Liver (tissue), 9 donors: ENCODE data around the gene GRIK1. TPM values are rescaled to one million over a fixed set of nuclear protein-coding genes. Genes with fewer than 3 reads are reported as not detected.

Experiments
- DNase-seq: peaks from one replicate; pipeline ENCODE4 v3.0.0-alpha.2; 2017; ENCODE audit warnings: low spot score
- H3K27ac ChIP-seq, 2 donors: one replicate each; pipeline ENCODE4 v1.7.0; 2013; ENCODE audit warnings: inconsistent platforms in 2 of 2, low read length in 2 of 2, control low read depth in 1 of 2, low read depth in 1 of 2, mild to moderate bottlenecking in 1 of 2
- H3K27me3 ChIP-seq, 4 donors: one replicate each; pipeline versions ENCODE4 v1.6.1 to v1.7.0; 2013; ENCODE audit warnings: low read length in 3 of 4, inconsistent platforms in 1 of 4, mild to moderate bottlenecking in 1 of 4, moderate library complexity in 1 of 4; ENCODE audit not compliant: control insufficient read depth in 4 of 4, insufficient read depth in 4 of 4
- H3K36me3 ChIP-seq, 4 donors: one replicate each; pipeline versions ENCODE4 v1.6.1 to v1.7.0; 2013; ENCODE audit warnings: low read length in 3 of 4, mild to moderate bottlenecking in 3 of 4, low read depth in 1 of 4, moderate library complexity in 1 of 4; ENCODE audit not compliant: control insufficient read depth in 4 of 4, insufficient read depth in 3 of 4
- H3K4me1 ChIP-seq, 4 donors: one replicate each; pipeline versions ENCODE4 v1.6.1 to v1.7.0; 2013; ENCODE audit warnings: low read length in 3 of 4, mild to moderate bottlenecking in 3 of 4, moderate library complexity in 1 of 4; ENCODE audit not compliant: control insufficient read depth in 4 of 4, insufficient read depth in 4 of 4
- H3K4me3 ChIP-seq, 3 donors: one replicate each; pipeline versions ENCODE4 v1.6.1 to v1.7.0; 2013; ENCODE audit warnings: low read length in 3 of 3, control low read depth in 1 of 3, low read depth in 1 of 3, mild to moderate bottlenecking in 1 of 3
- H3K9ac ChIP-seq, 2 donors: one replicate each; pipeline ENCODE4 v1.7.0; 2013; ENCODE audit warnings: low read length in 2 of 2, mild to moderate bottlenecking in 2 of 2, moderate library complexity in 2 of 2, control low read depth in 1 of 2, low read depth in 1 of 2
- H3K9me3 ChIP-seq, 4 donors: one replicate each; pipeline versions ENCODE4 v1.6.1 to v1.7.0; 2013; ENCODE audit warnings: low read length in 3 of 4; ENCODE audit not compliant: control insufficient read depth in 4 of 4
- EGR1 ChIP-seq, 2 donors: IDR thresholded peaks; 2 replicates each; pipeline ENCODE4 v1.6.1; 2016 to 2018; ENCODE audit warnings: antibody characterized with exemption in 2 of 2, low read depth in 2 of 2
- FOXA1 ChIP-seq: IDR thresholded peaks from 2 replicates; pipeline ENCODE4 v1.6.1; 2016; ENCODE audit warnings: antibody characterized with exemption
- FOXA2 ChIP-seq: IDR thresholded peaks from 2 replicates; pipeline ENCODE4 v1.6.1; 2016; ENCODE audit warnings: antibody characterized with exemption
- GABPA ChIP-seq, 2 donors: IDR thresholded peaks in 1 of 2; conservative IDR thresholded peaks in 1 of 2; 2 replicates each; pipeline ENCODE4 v1.6.1; 2016; ENCODE audit warnings: antibody characterized with exemption in 2 of 2, mild to moderate bottlenecking in 1 of 2, moderate library complexity in 1 of 2
- HNF4A ChIP-seq, 2 donors: conservative IDR thresholded peaks; 2 replicates each; pipeline ENCODE4 v1.6.1; 2016; ENCODE audit warnings: antibody characterized with exemption in 2 of 2, mild to moderate bottlenecking in 2 of 2
- HNF4G ChIP-seq: IDR thresholded peaks from 2 replicates; pipeline ENCODE4 v1.6.1; 2016; ENCODE audit warnings: antibody characterized with exemption
- JUND ChIP-seq, 2 donors: IDR thresholded peaks; 2 replicates each; pipeline ENCODE4 v1.6.1; 2016; ENCODE audit warnings: antibody characterized with exemption in 2 of 2
- NR2F2 ChIP-seq: IDR thresholded peaks from 2 replicates; pipeline ENCODE4 v1.6.1; 2016; ENCODE audit warnings: antibody characterized with exemption
- RAD21 ChIP-seq, 2 donors: IDR thresholded peaks; 2 replicates each; pipeline ENCODE4 v1.6.1; 2016; ENCODE audit warnings: antibody characterized with exemption in 2 of 2, mild to moderate bottlenecking in 2 of 2
- RXRA ChIP-seq, 2 donors: IDR thresholded peaks; 2 replicates each; pipeline ENCODE4 v1.6.1; 2017 to 2018; ENCODE audit warnings: antibody characterized with exemption in 2 of 2, mild to moderate bottlenecking in 1 of 2
- SP1 ChIP-seq: IDR thresholded peaks from 2 replicates; pipeline ENCODE4 v1.6.1; 2018; ENCODE audit warnings: antibody characterized with exemption, mild to moderate bottlenecking
- TAF1 ChIP-seq: conservative IDR thresholded peaks from 2 replicates; pipeline ENCODE4 v1.6.1; 2016; ENCODE audit warnings: antibody characterized with exemption, mild to moderate bottlenecking
- YY1 ChIP-seq: IDR thresholded peaks from 2 replicates; pipeline ENCODE4 v1.6.1; 2016; ENCODE audit warnings: antibody characterized with exemption, mild to moderate bottlenecking
- WGBS: extraction: QIAGEN DNeasy Blood & Tissue Kit; methylation state at CpG from one replicate; pipeline ENCODE4 v1.1.7; 2013; 5-methylcytosine and 5-hydroxymethylcytosine counted together
- polyA plus RNA-seq, 2 donors: library from polyadenylated mRNA; stranded (reverse) in 1 of 2; unstranded in 1 of 2; fragments of 200-250 nt in 1 of 2; fragments of >200 nt in 1 of 2; fragmentation: Nextera tagmentation in 1 of 2; extraction: Ambion mirVana in 1 of 2; gene quantifications; one replicate each; pipeline versions ENCODE4 v1.2.1 to v1.2.3, GENCODE V29; 2013 to 2015
- total RNA-seq, 2 donors: library from RNA; depleted of rRNA; stranded (reverse); fragments of >200 nt; gene quantifications; one replicate each; pipeline ENCODE4 v1.2.3, GENCODE V29; 2014
- TF ChIP-seq, protein P1 (sequence below): IDR thresholded peaks from 2 replicates; pipeline ENCODE4 v1.6.1; 2016; ENCODE audit warnings: antibody characterized with exemption
- TF ChIP-seq, protein P2 (sequence below): IDR thresholded peaks from 2 replicates; pipeline ENCODE4 v1.6.1; 2016; ENCODE audit warnings: antibody characterized with exemption
- TF ChIP-seq, protein P3 (sequence below): fragments of 150-350 bp; IDR thresholded peaks from 2 replicates; pipeline ENCODE4 v1.5.1; 2017; ENCODE audit warnings: improper control_type of control experiment, low read depth, low read length; ENCODE audit not compliant: missing input control
- TF ChIP-seq, protein P4 (sequence below): IDR thresholded peaks from 2 replicates; pipeline ENCODE4 v1.6.1; 2016; ENCODE audit warnings: antibody characterized with exemption, mild to moderate bottlenecking
- TF ChIP-seq, protein P5 (sequence below): IDR thresholded peaks from 2 replicates; pipeline ENCODE4 v1.6.1; 2016; ENCODE audit warnings: antibody characterized with exemption
- donor health status: healthy.
- donor health status: healthy.
- donor health status: healthy.
- donor health status: healthy.
- donor health status: healthy.

GRIK1 gene
- total and polyA plus RNA-seq, 4 donors = 0.02 to 0.14 (median 0.05) TPM; not detected in 1

DNA sequence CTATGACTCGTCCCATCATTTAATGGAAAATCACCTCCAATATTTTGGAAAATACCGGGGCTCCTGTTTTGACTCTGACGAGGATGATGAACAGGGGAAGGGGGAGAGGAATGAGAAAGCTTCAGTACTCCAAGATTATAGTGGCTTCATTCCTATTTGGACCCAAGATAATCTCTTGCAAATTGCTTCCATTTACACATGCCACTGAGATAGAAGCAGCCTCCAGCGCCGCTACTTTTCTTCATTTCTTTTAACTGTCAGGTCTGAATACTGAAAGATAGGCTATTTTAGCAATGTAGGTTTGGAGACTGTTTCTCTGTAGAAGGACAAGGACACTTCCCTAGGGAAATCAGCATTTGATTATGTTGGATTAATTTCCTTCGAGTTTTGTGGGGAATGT lies 565 bp upstream of the GRIK1 start:
- H3K4me1 ChIP-seq = peaks cover 0 to 6% (median 0%) of the 10 kb centered on the region in 4 donors
- H3K27ac ChIP-seq = no peak overlapping the region
- peaks cover 0 to 10% (median 0%) of the 10 kb centered on the region in 4 donors for H3K27me3 ChIP-seq
- 18% methylated on average over 6 of the region's 6 CpGs for WGBS
- H3K9me3 ChIP-seq = peaks cover 0 to 2% (median 0%) of the 10 kb centered on the region in 4 donors
- DNase-seq = no peak
- TF ChIP-seq, protein P1, sequence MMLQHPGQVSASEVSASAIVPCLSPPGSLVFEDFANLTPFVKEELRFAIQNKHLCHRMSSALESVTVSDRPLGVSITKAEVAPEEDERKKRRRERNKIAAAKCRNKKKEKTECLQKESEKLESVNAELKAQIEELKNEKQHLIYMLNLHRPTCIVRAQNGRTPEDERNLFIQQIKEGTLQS = no peak
- no peak for TF ChIP-seq NR2F2
- TF ChIP-seq JUND (IDR thresholded peaks at IDR 0.05) = no peak
- TF ChIP-seq, protein P2, sequence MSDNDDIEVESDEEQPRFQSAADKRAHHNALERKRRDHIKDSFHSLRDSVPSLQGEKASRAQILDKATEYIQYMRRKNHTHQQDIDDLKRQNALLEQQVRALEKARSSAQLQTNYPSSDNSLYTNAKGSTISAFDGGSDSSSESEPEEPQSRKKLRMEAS = no peak
- no peak for TF ChIP-seq TAF1
- no peak for TF ChIP-seq GABPA (IDR thresholded peaks at IDR 0.05 in 1 of 2, conservative IDR thresholded peaks at IDR 0.05 in 1 of 2)
- no peak for TF ChIP-seq HNF4A (conservative IDR thresholded peaks at IDR 0.05)
- TF ChIP-seq FOXA1 = no peak
- TF ChIP-seq FOXA2 = no peak
- TF ChIP-seq, protein P3, sequence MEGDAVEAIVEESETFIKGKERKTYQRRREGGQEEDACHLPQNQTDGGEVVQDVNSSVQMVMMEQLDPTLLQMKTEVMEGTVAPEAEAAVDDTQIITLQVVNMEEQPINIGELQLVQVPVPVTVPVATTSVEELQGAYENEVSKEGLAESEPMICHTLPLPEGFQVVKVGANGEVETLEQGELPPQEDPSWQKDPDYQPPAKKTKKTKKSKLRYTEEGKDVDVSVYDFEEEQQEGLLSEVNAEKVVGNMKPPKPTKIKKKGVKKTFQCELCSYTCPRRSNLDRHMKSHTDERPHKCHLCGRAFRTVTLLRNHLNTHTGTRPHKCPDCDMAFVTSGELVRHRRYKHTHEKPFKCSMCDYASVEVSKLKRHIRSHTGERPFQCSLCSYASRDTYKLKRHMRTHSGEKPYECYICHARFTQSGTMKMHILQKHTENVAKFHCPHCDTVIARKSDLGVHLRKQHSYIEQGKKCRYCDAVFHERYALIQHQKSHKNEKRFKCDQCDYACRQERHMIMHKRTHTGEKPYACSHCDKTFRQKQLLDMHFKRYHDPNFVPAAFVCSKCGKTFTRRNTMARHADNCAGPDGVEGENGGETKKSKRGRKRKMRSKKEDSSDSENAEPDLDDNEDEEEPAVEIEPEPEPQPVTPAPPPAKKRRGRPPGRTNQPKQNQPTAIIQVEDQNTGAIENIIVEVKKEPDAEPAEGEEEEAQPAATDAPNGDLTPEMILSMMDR = no peak
- TF ChIP-seq RXRA (IDR thresholded peaks at IDR 0.05) = no peak
- TF ChIP-seq HNF4G = no peak
- TF ChIP-seq EGR1 (IDR thresholded peaks at IDR 0.05; ENCODE audit: low read depth in 2 of 2) = no peak
- TF ChIP-seq YY1 = no peak
- TF ChIP-seq, protein P4, sequence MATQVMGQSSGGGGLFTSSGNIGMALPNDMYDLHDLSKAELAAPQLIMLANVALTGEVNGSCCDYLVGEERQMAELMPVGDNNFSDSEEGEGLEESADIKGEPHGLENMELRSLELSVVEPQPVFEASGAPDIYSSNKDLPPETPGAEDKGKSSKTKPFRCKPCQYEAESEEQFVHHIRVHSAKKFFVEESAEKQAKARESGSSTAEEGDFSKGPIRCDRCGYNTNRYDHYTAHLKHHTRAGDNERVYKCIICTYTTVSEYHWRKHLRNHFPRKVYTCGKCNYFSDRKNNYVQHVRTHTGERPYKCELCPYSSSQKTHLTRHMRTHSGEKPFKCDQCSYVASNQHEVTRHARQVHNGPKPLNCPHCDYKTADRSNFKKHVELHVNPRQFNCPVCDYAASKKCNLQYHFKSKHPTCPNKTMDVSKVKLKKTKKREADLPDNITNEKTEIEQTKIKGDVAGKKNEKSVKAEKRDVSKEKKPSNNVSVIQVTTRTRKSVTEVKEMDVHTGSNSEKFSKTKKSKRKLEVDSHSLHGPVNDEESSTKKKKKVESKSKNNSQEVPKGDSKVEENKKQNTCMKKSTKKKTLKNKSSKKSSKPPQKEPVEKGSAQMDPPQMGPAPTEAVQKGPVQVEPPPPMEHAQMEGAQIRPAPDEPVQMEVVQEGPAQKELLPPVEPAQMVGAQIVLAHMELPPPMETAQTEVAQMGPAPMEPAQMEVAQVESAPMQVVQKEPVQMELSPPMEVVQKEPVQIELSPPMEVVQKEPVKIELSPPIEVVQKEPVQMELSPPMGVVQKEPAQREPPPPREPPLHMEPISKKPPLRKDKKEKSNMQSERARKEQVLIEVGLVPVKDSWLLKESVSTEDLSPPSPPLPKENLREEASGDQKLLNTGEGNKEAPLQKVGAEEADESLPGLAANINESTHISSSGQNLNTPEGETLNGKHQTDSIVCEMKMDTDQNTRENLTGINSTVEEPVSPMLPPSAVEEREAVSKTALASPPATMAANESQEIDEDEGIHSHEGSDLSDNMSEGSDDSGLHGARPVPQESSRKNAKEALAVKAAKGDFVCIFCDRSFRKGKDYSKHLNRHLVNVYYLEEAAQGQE = no peak
- TF ChIP-seq RAD21 (IDR thresholded peaks at IDR 0.05) = no peak
- TF ChIP-seq, protein P5, sequence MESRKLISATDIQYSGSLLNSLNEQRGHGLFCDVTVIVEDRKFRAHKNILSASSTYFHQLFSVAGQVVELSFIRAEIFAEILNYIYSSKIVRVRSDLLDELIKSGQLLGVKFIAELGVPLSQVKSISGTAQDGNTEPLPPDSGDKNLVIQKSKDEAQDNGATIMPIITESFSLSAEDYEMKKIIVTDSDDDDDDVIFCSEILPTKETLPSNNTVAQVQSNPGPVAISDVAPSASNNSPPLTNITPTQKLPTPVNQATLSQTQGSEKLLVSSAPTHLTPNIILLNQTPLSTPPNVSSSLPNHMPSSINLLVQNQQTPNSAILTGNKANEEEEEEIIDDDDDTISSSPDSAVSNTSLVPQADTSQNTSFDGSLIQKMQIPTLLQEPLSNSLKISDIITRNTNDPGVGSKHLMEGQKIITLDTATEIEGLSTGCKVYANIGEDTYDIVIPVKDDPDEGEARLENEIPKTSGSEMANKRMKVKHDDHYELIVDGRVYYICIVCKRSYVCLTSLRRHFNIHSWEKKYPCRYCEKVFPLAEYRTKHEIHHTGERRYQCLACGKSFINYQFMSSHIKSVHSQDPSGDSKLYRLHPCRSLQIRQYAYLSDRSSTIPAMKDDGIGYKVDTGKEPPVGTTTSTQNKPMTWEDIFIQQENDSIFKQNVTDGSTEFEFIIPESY = no peak
- no peak for TF ChIP-seq SP1
- H3K9ac ChIP-seq = no peak overlapping the region
- H3K36me3 ChIP-seq = no peaks in the 10 kb centered on the region
- H3K4me3 ChIP-seq = no peak overlapping the region
